Fibroblast of mammary gland (primary cell): ENCODE results near the gene BLCAP.

Experiments
- DNase-seq: peaks from one replicate; pipeline ENCODE4 v3.0.0-alpha.2; 2010; ENCODE audit warnings: low read depth
- H3K4me3 ChIP-seq: 2 replicates; pipeline ENCODE4 v1.5.1; 2011; ENCODE audit warnings: low read depth, mild to moderate bottlenecking, low read length, moderate library complexity; ENCODE audit not compliant: control insufficient read depth
- TF ChIP-seq, protein P1 (sequence below): conservative IDR thresholded peaks from 2 replicates; pipeline ENCODE4 v1.5.1; 2011; ENCODE audit warnings: low read depth, low read length, inconsistent platforms; ENCODE audit not compliant: control insufficient read depth, insufficient read depth

BLCAP gene

GRCh38 chr20:37524859-37525708 is 2.6 kb downstream of the BLCAP start:
- TF ChIP-seq, protein P1, sequence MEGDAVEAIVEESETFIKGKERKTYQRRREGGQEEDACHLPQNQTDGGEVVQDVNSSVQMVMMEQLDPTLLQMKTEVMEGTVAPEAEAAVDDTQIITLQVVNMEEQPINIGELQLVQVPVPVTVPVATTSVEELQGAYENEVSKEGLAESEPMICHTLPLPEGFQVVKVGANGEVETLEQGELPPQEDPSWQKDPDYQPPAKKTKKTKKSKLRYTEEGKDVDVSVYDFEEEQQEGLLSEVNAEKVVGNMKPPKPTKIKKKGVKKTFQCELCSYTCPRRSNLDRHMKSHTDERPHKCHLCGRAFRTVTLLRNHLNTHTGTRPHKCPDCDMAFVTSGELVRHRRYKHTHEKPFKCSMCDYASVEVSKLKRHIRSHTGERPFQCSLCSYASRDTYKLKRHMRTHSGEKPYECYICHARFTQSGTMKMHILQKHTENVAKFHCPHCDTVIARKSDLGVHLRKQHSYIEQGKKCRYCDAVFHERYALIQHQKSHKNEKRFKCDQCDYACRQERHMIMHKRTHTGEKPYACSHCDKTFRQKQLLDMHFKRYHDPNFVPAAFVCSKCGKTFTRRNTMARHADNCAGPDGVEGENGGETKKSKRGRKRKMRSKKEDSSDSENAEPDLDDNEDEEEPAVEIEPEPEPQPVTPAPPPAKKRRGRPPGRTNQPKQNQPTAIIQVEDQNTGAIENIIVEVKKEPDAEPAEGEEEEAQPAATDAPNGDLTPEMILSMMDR = no peak
- H3K4me3 ChIP-seq = no peak overlapping the region
- DNase-seq = peak; percentile 25

DNA sequence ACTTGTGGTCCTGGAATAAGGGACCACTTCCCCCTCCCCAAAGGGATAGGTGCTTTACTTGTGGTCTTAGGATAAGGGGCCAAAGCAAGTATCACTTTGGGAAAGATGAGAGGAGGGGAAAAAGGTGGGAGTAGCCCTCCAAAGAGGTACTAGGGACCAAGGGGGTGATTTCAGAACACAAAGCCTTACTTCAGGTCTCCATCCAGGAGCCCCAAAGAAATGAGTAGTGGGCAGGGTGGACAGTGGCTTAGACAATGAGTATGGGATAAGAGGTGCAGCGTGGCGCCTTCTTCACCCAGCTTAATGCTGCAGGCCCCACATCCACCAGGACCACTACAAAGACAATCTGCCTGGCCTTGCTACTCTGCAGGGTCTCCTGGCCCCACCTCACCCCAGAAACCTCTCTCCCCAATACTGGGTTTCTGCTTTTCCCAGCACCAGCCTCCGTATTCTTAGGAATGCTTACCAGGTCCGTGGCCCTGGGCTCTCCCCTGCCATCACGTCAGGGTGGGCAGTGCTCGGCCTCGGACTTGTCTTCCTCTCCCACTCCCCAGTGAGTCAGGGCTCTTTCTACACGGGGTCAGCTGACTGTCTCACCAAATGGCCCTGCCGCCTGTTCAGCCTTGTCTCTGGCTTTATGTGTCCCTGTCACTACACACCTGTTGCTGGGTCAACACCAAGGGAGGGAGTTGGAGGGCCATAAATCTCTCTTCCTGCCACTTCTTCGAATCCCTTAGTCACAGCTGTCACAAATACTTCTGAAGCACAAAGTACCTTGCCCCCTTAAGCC is 3.6 kb downstream of the BLCAP start:
- TF ChIP-seq, protein P1 = no peak
- H3K4me3 ChIP-seq = no peak overlapping the region
- no peak for DNase-seq

DNA sequence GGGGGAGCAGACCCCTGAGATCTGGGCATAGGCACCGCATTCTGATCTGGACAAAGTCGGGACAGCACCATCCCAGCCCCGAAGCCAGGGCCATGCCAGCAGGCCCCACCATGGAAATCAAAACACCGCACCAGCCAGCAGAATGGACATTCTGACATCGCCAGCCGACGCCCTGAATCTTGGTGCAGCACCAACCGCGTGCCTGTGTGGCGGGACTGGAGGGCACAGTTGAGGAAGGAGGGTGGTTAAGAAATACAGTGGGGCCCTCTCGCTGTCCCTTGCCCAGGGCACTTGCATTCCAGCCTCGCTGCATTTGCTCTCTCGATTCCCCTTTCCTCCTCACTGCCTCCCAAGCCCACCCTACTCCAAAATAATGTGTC is 4.7 kb downstream of the BLCAP start:
- TF ChIP-seq, protein P1 = no peak
- no peak overlapping the region for H3K4me3 ChIP-seq
- DNase-seq = no peak

DNA sequence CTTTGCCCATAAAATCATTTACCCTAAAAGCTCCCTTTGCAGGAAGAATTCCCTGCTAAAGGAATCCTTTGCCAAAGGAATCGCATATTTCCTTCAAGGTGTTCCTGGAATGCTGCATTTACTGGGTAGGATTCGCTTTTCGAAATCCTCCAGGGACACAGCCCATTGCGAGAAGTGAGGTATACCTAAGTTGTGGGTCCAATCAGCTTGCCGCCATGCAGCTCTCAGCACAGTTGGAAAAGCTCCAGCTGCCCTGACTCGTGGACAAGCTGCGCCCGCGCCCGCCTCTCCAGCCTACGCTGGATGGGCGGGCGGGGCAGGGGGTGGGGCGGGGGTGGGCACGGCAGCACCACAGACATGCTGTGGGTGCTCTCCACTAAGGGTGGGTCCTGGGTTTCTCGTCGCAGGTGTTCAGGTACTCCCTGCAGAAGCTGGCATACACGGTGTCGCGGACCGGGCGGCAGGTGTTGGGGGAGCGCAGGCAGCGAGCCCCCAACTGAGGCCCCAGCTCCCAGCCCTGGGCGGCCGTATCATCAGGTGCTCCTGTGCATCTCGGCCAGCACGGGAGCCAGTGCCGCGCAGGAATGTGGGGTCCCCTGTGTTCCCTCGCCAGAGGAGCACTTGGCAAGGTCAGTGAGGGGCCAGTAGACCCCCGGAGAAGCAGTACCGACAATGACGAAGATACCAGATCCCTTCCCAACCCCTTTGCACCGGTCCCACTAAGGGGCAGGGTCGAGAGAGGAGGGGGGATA is 5.2 kb downstream of the BLCAP start:
- DNase-seq = peak; percentile 14
- no peak overlapping the region for H3K4me3 ChIP-seq
- TF ChIP-seq, protein P1 = no peak

DNA sequence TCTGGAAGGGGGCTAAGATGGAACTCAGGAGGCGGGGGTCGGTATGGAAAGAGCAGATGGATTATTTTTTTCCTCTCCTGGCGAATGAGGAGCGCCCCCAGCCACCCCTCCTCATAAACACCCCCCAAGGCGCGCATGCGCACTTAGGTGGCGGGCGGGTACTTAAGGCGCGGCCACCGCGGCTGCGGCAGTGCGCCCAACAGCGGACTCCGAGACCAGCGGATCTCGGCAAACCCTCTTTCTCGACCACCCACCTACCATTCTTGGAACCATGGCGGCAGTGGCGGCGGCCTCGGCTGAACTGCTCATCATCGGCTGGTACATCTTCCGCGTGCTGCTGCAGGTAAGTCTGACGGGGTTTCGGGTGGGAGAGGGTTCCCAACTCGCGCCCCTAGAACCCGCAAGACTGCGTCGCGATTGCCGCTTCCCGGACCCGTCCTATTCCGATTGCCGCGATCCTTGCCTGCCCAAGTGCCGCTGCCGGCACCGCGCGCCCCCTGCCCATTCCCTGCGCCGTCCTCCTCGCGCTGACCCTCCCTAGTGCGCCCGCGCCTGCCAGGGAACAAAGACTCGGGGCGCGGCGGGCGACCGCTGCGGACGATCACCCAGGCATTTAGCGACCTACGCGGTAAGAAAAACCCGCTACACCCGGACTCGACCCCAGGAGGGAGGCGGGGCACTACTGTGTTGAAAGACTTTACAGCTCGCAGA is 6.5 kb downstream of the BLCAP start, which contains the start of gene NNAT:
NNAT (plus strand) TSS at position 190 of the 711 bp plus-strand sequence; CDS start at position 272, 82 bp downstream.
- H3K4me3 ChIP-seq = peak within 1 kb of the TSS; percentile 2
- no peak for DNase-seq
- TF ChIP-seq, protein P1 = no peak
